ENCODE data around the gene TMEM44. TPM values are rescaled to one million over a fixed set of nuclear protein-coding genes. Genes with fewer than 3 reads are reported as not detected.

Gene TMEM44
- total and polyA plus RNA-seq, 9 of the 15 experiments (the other 6 are each of a cell fraction or from before 2014, with no cell fraction given), result 0.53 to 18.1 (median 11.3) TPM

GRCh38 chr3:194575484-194576210 lies 57.6 kb downstream of the TMEM44 start (continued):
- no peak for TF ChIP-seq ZBTB7A (IDR thresholded peaks at IDR 0.05; ENCODE audit: borderline replicate concordance, control insufficient read depth, low read depth, low read length)

- H3K4me3 ChIP-seq, result no peak overlapping the region
- DNase-seq (ENCODE audit: extremely low read depth in 1 of 4, low spot score in 3 of 4), result peak; percentile 22 to 52 (median 28)
- FAIRE-seq, result no peak
- H4K20me1 ChIP-seq (replicated peaks; ENCODE audit: control insufficient read depth, insufficient read depth, low read length), result no peaks in the 10 kb centered on the region
- peaks cover 39 to 59% of the 10 kb centered on the region in 2 experiments for H3K4me1 ChIP-seq (replicated peaks in 1 of 2; ENCODE audit: control insufficient read depth in 2 of 2, insufficient read depth in 2 of 2, low read length in 2 of 2)
- no peak overlapping the region for H3K9ac ChIP-seq (ENCODE audit: insufficient read depth in 1 of 2, low read depth in 2 of 2, low read length in 2 of 2)
- no peaks in the 10 kb centered on the region for H3K27me3 ChIP-seq (ENCODE audit: control insufficient read depth in 2 of 2, insufficient read depth in 2 of 2, low read length in 2 of 2)
- in situ Hi-C loops (cut with MboI), result loop anchor here (5.0 kb wide), 1 partner anchor 93 kb away; no protein-coding TSS in a partner anchor
- no peaks in the 10 kb centered on the region for H3K36me3 ChIP-seq (ENCODE audit: control insufficient read depth, insufficient read depth, low read length)
- peak overlapping the region; percentile 43 for H3K4me2 ChIP-seq (ENCODE audit: insufficient read depth, low read length)
- H3K9me3 ChIP-seq (replicated peaks; ENCODE audit: control insufficient read depth, insufficient read depth, low read depth, low read length), result no peaks in the 10 kb centered on the region
- CTCF ChIA-PET (ENCODE audit: low intra/inter-chr PET ratio), result interaction anchor here (1.2 kb wide), 1 partner anchor 103 kb away, joined by 3 read pairs; no protein-coding TSS in a partner anchor
- no peaks in the 10 kb centered on the region for H3K79me2 ChIP-seq (ENCODE audit: control insufficient read depth, insufficient read depth, low read length)
- under 1% methylated on average over 14 of the region's 15 CpGs for WGBS (ENCODE audit: insufficient coverage, low coverage, missing lambda C conversion rate)
- no TSS peak for BruUV-seq (replicated peaks)
- POLR2A ChIA-PET, result interaction anchor here (0.6 kb wide), 3 partner anchors 13 to 97 kb away, joined by 3 to 4 read pairs (median 3); partner anchors contain the start of gene LSG1
- no peak overlapping the region for H2AFZ ChIP-seq (ENCODE audit: low read depth, low read length)
- intact Hi-C loops (cut with micrococcal nuclease), result loop anchor here (5.0 kb wide), 1 partner anchor 243 kb away; no protein-coding TSS in a partner anchor
- 0 out of 3 replicates have a peak, but pooled peaks have one; percentile 10 for ATAC-seq
- no peak overlapping the region for H3K27ac ChIP-seq (ENCODE audit: extremely low read depth, low read depth, low read length)
- peaks cover 2% of the 10 kb centered on the region for H3K9me1 ChIP-seq (ENCODE audit: control insufficient read depth, insufficient read depth, low read length)
- TF ChIP-seq, protein P1, sequence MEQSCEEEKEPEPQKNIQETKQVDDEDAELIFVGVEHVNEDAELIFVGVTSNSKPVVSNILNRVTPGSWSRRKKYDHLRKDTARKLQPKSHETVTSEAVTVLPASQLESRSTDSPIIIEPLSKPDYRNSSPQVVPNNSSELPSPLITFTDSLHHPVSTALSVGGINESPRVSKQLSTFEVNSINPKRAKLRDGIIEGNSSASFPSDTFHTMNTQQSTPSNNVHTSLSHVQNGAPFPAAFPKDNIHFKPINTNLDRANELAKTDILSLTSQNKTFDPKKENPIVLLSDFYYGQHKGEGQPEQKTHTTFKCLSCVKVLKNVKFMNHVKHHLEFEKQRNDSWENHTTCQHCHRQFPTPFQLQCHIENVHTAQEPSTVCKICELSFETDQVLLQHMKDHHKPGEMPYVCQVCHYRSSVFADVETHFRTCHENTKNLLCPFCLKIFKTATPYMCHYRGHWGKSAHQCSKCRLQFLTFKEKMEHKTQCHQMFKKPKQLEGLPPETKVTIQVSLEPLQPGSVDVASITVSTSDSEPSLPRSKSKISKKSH (CRISPR knock-in tag; IDR thresholded peaks at IDR 0.05), result no peak
- TF ChIP-seq ETV5 (CRISPR knock-in tag; IDR thresholded peaks at IDR 0.05; ENCODE audit: low read depth), result peak; percentile 74; the same call in 1 of the 2 replicates
- no peak for TF ChIP-seq HDAC8 (tag; IDR thresholded peaks at IDR 0.05)
- TF ChIP-seq, protein P2, sequence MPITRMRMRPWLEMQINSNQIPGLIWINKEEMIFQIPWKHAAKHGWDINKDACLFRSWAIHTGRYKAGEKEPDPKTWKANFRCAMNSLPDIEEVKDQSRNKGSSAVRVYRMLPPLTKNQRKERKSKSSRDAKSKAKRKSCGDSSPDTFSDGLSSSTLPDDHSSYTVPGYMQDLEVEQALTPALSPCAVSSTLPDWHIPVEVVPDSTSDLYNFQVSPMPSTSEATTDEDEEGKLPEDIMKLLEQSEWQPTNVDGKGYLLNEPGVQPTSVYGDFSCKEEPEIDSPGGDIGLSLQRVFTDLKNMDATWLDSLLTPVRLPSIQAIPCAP (CRISPR knock-in tag; IDR thresholded peaks at IDR 0.05; ENCODE audit: borderline replicate concordance), result no peak
- TF ChIP-seq C11orf30 (IDR thresholded peaks at IDR 0.05; ENCODE audit: low read depth), result peak; percentile 58; the same call in 1 of the 2 replicates
- peak; percentile 90 for TF ChIP-seq SMARCA4 (IDR thresholded peaks at IDR 0.05)
Observed at GRCh38 chr3:194574639-194575483, 58.4 kb downstream of the TMEM44 start.
